ENCODE data around the gene NLRP4.

- TF ChIP-seq CTCF (IDR thresholded peaks at IDR 0.05) (no peak), POLR2A (IDR thresholded peaks at IDR 0.05) (no peak)
Measured at GRCh38 chr19:55909801-55910200, 73.5 kb downstream of the NLRP4 start.
